WTC11 (cell line): ENCODE results near the gene HES2.

ENCODE experiments used
- CTCF ChIP-seq: fragments of 200-600 bp; IDR thresholded peaks from 2 replicates; pipeline ENCODE4 v1.8.0; 2022; ENCODE audit warnings: antibody characterized with exemption
- ELF4 ChIP-seq: sonication (generic); formaldehyde crosslinking; IDR thresholded peaks from 2 replicates; pipeline ENCODE4 v1.8.1; 2022; ENCODE audit warnings: low read depth, mild to moderate bottlenecking, moderate library complexity, missing genetic modification reagents
- MAX ChIP-seq: sonication (generic); formaldehyde crosslinking; IDR thresholded peaks from 2 replicates; pipeline ENCODE4 v1.8.0; 2022; ENCODE audit warnings: mild to moderate bottlenecking, missing genetic modification reagents
- SMAD3 ChIP-seq: sonication (generic); formaldehyde crosslinking; IDR thresholded peaks from 2 replicates; pipeline ENCODE4 v1.8.0; 2022; ENCODE audit warnings: missing genetic modification reagents, mild to moderate bottlenecking, borderline replicate concordance
- ZBTB43 ChIP-seq: sonication (generic); formaldehyde crosslinking; IDR thresholded peaks from 2 replicates; pipeline ENCODE4 v1.8.1; 2023; ENCODE audit warnings: mild to moderate bottlenecking, missing genetic modification reagents

GRCh38 chr1:6399294-6399693 is 20.4 kb downstream of the HES2 start:
- TF ChIP-seq SMAD3 (CRISPR knock-in tag) (no peak), CTCF (no peak), MAX (CRISPR knock-in tag) (no peak), ELF4 (CRISPR knock-in tag) (no peak), ZBTB43 (no peak)
